Fibroblast of skin of right quadriceps (primary cell): ENCODE measurements around the gene ZNF221.

Experiments used
- DNase-seq: peaks from one replicate; pipeline ENCODE4 v3.0.0-alpha.2; 2013

The ZNF221 gene

DNA sequence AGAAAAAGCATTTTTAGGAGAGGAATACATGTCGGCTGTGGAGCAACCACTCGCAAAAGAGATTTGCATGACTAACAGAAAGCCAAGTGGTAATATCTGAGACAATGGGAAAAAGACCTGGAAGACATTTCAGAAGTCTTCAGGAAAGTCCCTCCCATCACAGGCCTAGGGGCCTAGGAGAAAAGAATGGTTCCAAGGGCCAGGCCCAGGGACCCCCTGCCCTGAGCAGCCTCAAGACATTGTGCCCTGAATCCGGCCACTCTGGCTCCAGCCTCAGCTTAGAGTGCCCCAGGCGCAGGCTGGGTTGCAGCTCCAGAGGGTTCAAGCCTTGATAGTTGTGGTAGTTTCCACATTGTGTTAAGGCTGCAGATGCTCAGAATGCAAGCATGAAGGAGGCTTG, 9.4 kb downstream of the ZNF221 start:
- no peak for DNase-seq

GRCh38 chr19:43966079-43966694, 15.2 kb downstream of the ZNF221 start:
- no peak for DNase-seq

GRCh38 chr19:43976732-43977131, 25.7 kb downstream of the ZNF221 start:
- no peak for DNase-seq

DNA sequence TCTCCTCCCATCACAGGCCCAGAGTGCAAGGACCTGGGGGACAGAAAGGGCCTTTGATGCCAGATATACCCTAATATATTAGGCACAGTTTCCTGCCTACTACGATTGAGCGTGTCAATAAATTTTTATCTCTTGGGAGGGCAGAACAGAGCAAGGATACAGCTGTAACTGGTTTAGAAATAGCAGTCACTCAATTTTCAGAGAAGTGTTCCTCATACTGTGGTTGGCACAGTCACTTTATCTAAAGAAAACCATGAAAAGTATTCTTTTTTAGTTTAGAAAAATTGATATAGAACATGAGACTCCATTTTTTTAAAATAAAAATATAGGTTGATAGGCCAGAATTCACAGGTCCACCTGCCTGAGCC, 32.5 kb downstream of the ZNF221 start:
- DNase-seq = no peak

DNA sequence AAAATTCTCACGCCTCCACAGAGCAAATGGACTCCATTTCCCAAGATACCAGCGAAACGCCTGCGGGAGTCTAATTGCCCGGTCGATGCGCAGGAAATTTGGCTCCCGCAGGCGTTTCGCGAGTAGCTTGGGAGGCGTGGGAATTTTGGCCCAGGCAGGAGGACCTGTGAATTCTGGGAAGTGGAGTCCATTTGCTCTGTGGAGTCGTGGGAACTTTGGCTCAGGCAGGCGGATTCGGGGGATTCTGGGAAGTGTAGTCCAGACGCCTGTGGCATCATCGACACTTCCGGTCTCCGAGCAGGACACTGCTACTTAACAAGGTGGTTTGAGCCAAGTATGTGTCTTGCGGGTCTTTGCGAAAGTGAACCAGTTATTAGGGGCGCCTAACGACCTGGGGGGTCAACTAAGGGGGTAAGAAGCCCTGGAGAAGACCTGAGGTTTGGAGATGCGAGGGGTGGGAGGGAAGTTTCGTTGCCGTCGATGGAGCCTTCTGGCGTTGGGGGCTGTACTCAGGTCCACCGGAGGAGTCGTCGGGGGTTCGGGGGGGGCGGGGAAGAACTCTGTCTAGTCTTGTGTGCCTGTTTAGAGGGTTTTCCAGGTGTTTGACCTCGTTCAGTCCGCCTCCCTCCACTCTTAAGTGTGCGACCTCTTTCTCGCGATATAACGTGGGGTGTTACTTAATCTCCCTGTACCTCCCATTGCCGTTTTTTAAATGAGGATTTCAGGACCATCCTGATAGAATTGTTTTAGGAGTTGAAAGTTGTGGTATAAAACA, 33.1 kb downstream of the ZNF221 start, which contains the start of gene ZNF155:
TSS of gene ZNF155 (plus strand) at position 277 of the 775 bp plus-strand sequence. CDS start 4,356 bp downstream, outside the sequence.
- peak; percentile 98 for DNase-seq

DNA sequence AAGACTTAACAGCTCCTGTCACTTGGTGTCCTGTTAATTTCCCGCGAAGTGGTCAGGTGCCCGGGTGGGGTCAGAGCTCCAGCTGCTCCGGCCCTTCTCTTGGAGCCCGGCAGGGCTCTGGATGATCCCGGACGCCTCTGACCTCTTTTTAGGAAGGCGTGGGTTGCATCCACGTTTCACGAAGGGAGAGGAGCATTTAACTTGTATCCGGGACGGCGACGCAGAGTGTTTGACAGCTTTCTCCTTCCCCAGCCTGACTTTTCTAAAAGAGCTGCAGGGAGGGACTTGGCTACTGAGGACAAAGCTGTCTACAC, 33.6 kb downstream of the ZNF221 start:
- DNase-seq = no peak

DNA sequence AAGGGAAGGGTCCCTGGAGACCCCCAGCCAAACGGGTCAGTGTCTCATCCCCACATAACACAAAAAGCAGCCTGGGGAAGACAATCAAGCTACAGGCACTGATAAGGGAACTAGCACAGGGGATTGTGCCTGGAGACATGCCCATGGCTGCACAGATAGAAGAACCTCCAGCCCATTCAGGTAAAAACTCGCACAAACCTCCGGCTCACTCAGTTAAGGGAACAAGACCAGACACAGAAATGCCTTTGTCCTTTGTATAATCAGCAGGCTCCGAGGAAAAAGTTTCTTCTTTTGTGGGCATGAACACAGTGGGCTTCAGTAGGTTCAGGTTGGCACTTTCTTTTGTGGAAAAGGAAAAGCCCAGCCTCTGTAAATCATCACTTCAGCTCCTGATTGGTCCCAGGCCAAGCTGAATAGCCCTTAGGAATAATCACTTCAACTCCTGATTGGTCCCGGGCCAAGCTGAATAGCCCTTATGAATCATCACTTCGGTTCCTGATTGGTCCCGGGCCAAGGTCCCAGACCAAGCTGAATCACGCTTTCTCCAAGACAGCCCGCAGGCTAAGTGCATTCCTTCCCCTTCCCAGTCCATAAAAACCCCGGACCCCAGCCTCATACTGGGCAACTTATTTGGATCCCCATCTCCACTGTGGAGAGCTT, 46.7 kb downstream of the ZNF221 start:
- DNase-seq = peak; percentile 12

DNA sequence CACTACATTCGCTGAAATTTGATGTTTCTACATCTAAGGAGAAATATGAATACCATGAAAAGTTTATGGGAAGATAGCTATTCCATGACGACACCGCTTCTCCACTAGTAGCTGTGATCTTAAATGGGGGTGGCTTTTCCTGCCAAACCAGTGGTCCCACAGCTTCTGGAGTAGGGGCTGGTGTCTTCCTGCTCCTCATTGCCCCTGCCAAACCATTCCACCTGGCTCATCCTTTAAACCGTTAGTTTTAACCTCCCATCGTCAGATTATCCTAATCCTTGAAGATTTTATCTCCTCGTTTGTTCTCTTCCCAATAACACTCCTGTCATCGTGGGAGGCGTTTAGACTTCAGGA, 51.2 kb downstream of the ZNF221 start:
- DNase-seq = no peak

GRCh38 chr19:44002566-44003460, 51.8 kb downstream of the ZNF221 start, which contains the start of gene ZNF230:
TSS of gene ZNF230 (plus strand) at chr19:44002957. CDS start at chr19:44007079, 4,122 bp downstream.
- peak; percentile 95 for DNase-seq

DNA sequence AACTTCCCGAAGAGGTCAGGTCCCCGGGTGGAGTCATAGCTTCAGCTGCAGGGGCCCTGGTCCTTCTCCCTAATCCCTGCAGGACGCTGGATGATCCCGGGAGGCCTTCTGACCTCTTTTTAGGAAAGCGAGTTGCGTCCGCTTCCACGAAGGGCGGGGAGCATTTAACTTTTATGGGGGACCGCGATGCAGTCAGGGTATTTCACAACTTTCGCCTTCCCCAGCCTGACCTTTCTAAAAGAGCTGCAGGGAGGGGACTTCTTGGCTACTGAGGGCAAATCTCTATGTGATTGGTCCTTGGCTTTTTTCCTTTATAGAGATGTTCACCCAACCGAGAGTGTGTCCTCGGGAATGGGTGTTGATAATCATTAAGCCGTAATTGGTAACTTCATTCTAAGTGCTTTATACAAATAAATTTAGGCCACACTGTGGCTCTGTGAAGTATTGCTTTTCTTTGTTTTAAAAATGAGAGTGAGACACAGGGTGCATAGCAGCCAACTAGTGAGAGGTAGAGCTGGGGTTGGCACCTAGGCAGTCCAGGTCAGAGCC, 52.5 kb downstream of the ZNF221 start:
- DNase-seq = no peak

- no peak for DNase-seq
Observed at GRCh38 chr19:44005973-44006372, 54.9 kb downstream of the ZNF221 start.

GRCh38 chr19:44007473-44007872, 56.4 kb downstream of the ZNF221 start:
- DNase-seq = no peak

- DNase-seq = no peak
Observed at GRCh38 chr19:44010468-44010867, 59.4 kb downstream of the ZNF221 start.
